HG02623 (cell line): ENCODE results near the gene BRD3.
"Not testable (repeated sequence)": the region's sequence is repeated elsewhere in the genome, so short reads cannot be mapped to it uniquely, and the experiment has no call there.

Experiments used
- ATAC-seq: cut with Tn5 transposase; IDR thresholded peaks from one replicate; pipeline ENCODE4 v1.9.1; 2021; ENCODE audit warnings: moderate library complexity; ENCODE audit not compliant: unreplicated experiment

The BRD3 gene

DNA sequence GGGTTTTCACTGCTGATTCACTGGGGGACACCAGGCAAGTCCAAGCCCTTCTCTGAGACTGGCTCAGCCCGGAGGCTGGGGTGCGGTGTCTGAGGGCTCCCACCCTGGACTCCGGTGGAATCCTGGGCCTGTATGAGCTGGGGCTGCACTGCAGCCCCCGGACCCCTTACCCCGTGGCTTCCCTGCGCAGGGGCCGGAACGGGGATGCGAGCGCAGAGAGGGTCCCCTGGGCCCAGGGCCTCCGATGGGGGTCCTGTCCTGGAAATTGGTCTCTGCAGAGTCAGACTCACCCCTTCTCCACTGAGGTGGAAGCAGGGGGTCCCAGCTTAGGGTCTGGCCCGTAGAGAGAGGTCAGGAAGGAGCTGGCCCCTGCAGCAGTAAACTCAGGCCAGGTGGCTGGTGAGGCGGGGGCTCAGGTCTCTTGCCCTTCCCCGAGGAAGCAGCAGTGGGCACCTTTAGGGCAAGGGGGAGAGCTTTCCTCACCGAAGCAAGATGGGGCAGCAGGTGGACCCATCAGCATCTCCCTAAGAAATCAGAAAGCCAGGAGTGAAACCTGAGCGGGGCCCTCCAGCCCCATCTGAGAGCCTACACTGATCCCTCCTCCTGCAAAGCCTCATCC, 74.1 kb downstream of the BRD3 start:
- ATAC-seq, result no peak

GRCh38 chr9:133992780-133993634, 74.8 kb downstream of the BRD3 start:
- ATAC-seq, result peak; percentile 62

DNA sequence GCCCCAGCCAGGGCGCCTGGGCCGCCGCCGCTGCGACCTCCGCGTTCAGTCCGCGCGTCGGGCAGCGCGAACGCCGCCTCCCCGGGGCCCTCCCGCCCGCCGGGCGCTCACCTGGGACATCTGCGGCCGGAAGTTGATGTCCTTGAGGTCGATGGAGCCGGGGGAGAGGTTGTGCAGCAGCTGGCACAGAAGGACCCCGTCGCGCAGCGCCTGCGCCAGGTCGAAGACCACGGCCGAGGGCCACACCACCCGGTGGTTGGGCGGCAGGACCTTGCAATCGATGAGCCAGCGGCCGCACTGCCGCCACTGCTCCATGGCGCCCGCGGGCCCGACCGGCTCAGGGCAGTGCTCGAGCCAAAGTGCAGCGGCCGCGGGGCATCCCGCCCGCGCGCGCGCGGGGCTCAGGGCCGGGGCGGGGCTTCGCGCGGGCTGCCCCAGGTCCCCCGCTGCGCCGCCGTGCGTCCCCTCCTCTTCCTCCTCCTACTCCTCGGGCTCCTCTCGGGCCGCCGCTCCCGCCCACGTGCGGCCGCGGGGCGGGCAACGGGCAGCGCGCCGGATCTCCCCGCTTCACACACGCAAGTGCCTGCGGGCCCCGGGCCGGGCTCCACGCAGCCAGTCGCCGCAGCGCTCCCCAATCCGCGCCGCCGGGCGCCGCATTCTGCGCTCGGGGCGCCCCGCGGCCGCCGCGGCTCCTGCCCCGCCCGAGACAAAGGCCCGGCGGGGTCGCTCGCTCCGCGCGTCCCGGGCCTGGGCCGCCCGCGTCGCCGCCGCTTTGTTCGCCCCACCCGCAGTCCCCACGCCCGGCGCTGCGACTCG, 75.7 kb downstream of the BRD3 start, which contains the start of gene VAV2:
Gene VAV2 (minus strand): TSS at position 361 of the 816 bp plus-strand sequence. CDS start 46 bp downstream, at position 315.
- peak; percentile 42 for ATAC-seq

DNA sequence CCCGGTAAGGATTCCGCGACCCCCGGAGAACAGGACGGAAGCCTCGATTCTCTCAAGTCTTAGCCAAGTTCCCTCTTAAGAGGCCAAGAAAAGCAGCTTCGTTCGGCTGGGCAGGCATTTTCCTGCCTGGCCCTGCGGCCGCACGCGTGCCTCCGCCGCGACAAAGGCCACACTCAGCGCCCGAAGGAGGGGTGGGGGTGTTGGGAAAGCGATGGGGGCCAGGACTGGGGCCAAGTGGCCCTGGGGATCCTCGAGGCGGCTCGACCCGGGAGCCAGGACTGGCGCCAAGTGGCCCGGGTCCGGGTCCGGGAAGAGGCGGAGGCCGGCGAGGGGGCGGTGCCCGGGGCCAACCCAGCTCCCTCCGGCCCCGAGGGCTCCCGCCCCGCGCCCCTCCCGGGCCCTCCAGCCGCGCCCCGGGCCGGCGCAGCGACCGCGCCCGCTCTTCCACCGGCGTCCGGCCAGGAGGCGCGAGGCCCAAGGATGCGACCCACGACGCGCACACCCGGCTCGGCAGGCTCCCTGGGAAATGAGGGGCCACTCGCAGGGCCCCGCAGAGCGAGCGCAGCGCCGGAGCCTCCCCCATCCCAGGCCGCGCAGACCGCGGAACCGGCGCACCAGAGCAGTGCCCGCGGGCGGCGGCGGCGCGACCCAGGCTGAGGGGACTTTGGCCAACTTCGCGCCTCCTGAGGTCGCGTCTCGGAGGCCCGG, 76.5 kb downstream of the BRD3 start:
- no peak for ATAC-seq

GRCh38 chr9:133990366-133991213, 77.2 kb downstream of the BRD3 start:
- no peak for ATAC-seq

DNA sequence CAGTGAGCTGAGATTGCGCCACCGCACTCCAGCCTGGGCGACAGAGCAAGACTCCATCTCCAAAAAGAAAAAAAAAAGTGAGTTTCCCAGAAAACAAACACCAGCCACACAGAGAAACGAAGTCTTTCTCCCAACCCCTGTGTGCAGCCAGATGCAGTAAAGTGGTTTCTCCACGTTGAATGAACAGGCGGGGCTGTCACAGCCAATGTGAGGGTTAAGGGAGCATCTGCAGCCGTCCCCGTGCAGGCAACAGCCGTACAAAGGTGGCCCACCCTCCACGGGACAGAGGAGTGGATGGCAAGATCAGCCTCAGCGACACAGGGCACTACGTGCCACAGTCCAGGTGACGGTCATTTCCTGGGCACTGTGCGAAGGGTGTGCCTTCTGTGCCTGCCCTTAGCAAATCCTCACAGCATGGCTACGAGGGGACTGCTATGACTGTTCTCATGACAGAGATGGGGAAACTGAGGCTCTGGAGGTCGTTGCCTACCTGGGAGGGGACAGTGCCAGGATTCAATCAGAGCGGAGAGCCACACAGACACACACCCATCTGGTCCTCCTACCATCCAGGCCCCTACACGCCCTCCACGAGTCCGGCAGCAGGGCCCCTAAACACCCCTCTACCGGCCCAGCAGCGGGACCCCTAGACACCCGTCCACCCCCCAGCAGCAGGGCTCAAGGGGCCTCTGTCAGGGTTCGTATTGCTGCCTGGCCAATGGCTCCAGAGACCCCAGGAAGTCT, 78.0 kb downstream of the BRD3 start:
- no peak for ATAC-seq

GRCh38 chr9:133988771-133989170, 79.1 kb downstream of the BRD3 start:
- not testable (repeated sequence) for ATAC-seq

- ATAC-seq, result no peak
Observed at GRCh38 chr9:133987946-133988665, 79.7 kb downstream of the BRD3 start.

DNA sequence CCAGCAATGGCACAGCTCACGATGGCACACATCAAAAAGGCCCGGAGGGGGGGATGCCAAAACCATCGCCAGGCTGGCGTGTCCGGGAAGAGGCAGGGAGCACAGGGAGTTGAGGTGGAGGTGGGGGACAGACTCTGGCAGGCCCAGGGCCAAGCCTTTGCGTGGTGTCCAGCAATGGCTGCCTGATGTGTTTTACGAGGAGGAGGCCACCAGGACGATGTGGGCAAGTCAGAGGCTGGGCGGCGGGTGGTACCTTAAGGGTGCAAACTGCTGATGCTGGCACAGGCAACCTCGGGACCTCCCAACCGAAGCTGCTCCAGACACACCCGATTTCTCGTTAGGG, 80.4 kb downstream of the BRD3 start:
- ATAC-seq, result no peak

DNA sequence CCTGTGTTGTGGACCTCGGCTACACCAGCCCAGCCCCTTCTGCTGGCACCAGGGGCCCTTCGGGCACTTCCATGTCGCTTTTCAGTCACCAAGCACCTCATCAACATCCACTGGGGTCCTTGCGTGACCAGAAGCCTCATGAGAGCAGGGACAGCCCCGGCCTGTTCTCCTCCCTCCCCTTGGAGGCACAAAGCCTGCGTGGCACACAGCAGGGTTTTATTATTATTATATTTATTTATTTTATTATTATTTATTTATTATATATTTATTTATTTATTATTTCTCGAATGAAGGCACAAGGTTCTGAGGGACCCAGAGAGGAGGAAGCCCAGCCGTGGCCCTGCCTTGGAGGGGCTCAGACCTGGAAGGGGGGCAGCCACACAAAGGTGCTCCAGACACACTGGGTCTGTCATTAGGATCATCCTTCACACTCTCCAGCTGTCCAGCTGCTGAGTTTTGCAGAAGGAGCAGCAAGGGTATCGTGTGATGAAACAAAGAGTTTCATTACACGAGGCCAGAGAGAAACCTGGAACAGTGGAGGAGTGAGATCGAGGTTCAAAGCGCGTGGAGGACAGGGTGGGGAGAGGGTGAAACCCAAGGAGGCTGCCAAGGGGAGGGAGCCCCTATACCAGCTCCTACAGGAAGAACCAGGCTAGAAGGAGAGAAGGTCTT, 80.9 kb downstream of the BRD3 start:
- no peak for ATAC-seq

DNA sequence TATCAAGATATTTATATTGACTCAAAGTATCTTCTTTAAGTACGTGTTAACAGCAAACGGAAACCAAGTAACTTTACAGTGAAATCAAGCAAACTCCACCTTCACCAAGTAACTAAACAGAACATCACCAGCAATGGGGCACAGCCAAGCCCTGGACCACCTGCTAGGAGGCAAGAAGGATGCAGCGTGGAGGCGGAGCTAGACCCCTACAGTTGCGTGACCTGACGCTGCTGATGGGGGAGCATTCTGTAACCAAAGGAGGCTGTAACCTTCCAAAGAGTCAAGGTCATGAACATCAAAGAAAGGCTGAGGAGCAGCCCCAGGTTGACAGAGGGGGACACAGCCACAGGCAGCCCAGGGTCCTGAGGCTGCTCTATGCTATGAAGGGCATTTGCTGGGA, 81.8 kb downstream of the BRD3 start:
- ATAC-seq, result no peak

DNA sequence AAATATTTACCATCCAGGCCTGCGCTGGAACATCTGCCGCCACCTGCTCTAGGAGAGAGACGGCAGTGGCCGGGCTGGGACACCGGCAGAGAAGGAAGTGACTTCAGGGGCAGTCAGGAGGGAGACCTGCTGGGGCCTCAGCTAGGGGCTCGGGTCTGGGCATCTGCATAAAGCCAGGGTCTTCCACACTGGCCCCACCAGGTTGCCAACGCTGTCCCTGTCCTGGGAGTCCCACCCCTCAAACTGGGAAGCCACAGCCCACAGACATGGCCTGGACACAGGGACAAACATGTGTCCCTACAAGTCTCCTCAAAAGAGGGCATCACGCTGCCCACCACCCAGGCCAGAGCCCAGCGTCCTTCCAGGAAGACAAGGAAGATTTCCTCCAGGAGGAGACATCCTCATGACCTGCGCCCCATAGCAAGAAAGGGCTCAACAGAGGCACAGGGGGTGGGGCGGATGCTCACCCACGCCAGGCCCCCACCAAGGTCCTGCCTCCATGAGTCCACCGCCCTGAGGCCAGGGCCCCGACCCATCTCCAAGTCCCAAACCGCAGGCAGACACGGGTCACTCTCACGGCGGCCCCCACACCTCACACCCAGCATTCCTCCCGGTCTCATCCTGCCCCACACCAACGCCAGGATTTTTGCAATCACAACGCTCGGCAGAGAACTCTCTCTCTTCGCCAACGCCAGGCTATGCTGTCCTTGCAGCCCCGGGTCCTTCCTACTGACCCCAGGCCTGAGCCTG, 84.7 kb downstream of the BRD3 start:
- no peak for ATAC-seq

GRCh38 chr9:133981958-133982681, 85.7 kb downstream of the BRD3 start:
- ATAC-seq, result no peak

DNA sequence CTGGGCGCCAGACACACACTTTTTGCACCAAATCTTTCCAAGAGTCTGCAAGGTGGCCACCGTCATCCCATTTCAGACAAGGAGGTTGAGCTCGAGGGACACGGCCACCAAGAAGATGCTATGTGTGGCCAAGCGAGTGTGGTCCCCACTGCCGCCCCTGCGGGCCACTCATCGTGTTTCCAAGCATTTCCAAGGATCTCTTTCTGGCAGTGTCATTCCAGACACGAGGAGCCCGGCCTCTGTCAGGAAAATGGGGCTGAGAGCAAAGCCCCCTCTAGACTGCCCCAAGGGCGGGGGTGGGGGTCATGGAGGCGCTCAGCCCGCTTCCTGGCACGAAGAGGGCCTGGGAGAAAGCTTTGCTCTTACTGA, 86.3 kb downstream of the BRD3 start:
- ATAC-seq, result no peak

DNA sequence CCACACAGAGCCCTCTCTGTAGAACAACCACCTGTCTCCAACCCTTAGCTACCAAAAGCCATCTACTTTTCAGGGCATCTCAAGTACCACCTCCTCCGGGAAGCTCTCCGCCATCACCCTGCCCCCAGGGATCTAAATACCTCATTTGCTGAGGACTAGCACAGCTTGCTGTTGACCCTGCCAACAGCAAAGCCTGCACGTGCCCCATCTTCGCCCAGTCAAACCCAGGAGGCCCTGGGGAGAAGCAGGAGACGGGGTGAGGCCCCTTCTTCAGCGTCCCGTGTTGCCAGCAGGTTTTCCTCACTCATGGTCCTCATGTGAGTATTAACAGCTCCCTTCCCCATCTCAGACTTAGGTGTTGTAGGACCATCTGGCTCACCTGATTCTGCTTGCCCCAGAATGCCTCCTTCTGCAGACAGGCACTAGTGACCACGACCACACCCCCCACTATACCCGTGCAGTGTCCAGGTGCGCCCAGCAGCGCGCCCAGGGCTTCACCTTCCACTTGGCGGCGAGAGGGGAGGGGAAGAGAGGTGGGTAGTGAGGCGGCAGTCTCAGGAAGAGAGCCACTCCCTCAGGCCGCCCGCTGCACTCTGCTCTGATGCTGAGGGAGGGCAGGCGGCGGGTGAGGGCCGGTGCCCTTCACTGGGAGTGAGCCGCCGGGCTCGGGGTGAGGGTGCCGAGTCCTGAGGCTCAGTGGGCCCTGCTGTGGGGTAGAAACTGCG, 86.8 kb downstream of the BRD3 start:
- ATAC-seq, result no peak
